ENCODE data around the gene EFNA4. TPM values are rescaled to one million over a fixed set of nuclear protein-coding genes. Genes with fewer than 3 reads are reported as not detected.

The EFNA4 gene
- total RNA-seq, 1 experiment from 2014 or later: 9.8 TPM

- peaks cover 11% of the 10 kb centered on the region; the same call in 1 of the 2 replicates for H3K79me2 ChIP-seq (ENCODE audit: insufficient read depth, low read length)
- ChIA-PET RAD21 (ENCODE audit: low non-redundant PET in 1 of 2, low total read pairs in 2 of 2, uncharacterized antibody in 2 of 2, unreplicated experiment in 2 of 2) (interaction anchor here (0.6 to 1.2 kb wide), 3 partner anchors 47 to 112 kb away, joined by 3 read pairs; partner anchors contain the start of gene SHC1 (in 1 of the 2)), CTCF (interaction anchor here (0.6 to 3.0 kb wide), 22 partner anchors 9 to 538 kb away, joined by 3 to 24 read pairs (median 4); partner anchors contain the start of genes ADAM15, PBXIP1 and ZBTB7B), POLR2A (interaction anchor here (0.6 to 1.6 kb wide), 7 partner anchors 10 to 81 kb away, joined by 3 to 8 read pairs (median 4); partner anchors contain the start of gene PMVK)
- no peaks in the 10 kb centered on the region for H3K27me3 ChIP-seq (ENCODE audit: insufficient read depth, low read length)
- intact Hi-C loops (cut with micrococcal nuclease): loop anchor here (1.0 to 2.0 kb wide), 3 partner anchors 14 to 68 kb away; partner anchors contain the start of gene ZBTB7B
- ATAC-seq (peak; percentile 86), DNase-seq (ENCODE audit: low read depth, low spot score) (peak; percentile 87)
- H3K9me3 ChIP-seq (ENCODE audit: control insufficient read depth in 1 of 2, insufficient read depth in 1 of 2, low read depth in 1 of 2, low read length in 2 of 2): no peaks in the 10 kb centered on the region
- H3K36me3 ChIP-seq (ENCODE audit: control insufficient read depth in 1 of 2, insufficient read depth in 2 of 2, low read length in 2 of 2): peaks cover 6 to 27% of the 10 kb centered on the region in 2 experiments; a peak in 3 of 4 replicates
- BruUV-seq (replicated peaks): no TSS peak
- H3K4me2 ChIP-seq (ENCODE audit: low read length): peak overlapping the region; percentile 82
- H3K4me1 ChIP-seq (ENCODE audit: control insufficient read depth in 1 of 2, insufficient read depth in 2 of 2, low read length in 2 of 2): peaks cover 30 to 62% of the 10 kb centered on the region in 2 experiments
- H3K9ac ChIP-seq (ENCODE audit: low read length): peak overlapping the region; percentile 60
- H3K9me2 ChIP-seq (ENCODE audit: insufficient read depth): no peaks in the 10 kb centered on the region
- H4K20me1 ChIP-seq (ENCODE audit: insufficient read depth): no peaks in the 10 kb centered on the region
- peak overlapping the region; percentile 27 to 47 for H3K4me3 ChIP-seq (replicated peaks in 1 of 2; ENCODE audit: low read depth in 1 of 2, low read length in 2 of 2)
- peak overlapping the region; percentile 89 for H3K27ac ChIP-seq (ENCODE audit: low read depth, low read length)
- H2AFZ ChIP-seq (ENCODE audit: low read depth, low read length, poor library complexity, severe bottlenecking): no peak overlapping the region
- TF ChIP-seq SP1 (IDR thresholded peaks at IDR 0.05; ENCODE audit: low read depth): peak; percentile 80
- no peak for TF ChIP-seq ZFX (IDR thresholded peaks at IDR 0.05)
- no peak for TF ChIP-seq ZNF274 (IDR thresholded peaks at IDR 0.05; ENCODE audit: low read depth, low read length)
- no peak for TF ChIP-seq ELF1 (IDR thresholded peaks at IDR 0.05; ENCODE audit: borderline replicate concordance, low read depth)
- no peak for TF ChIP-seq CEBPB (IDR thresholded peaks at IDR 0.05; ENCODE audit: low read depth)
- TF ChIP-seq ATF3 (IDR thresholded peaks at IDR 0.05): no peak
- peak; percentile 74 for TF ChIP-seq JUND (IDR thresholded peaks at IDR 0.05)
- peak; percentile 83 for TF ChIP-seq POLR2AphosphoS5 (IDR thresholded peaks at IDR 0.05; ENCODE audit: low read depth, low read length)
- peak; percentile 56 for TF ChIP-seq ZBTB33 (IDR thresholded peaks at IDR 0.05; ENCODE audit: extremely low read depth, insufficient replicate concordance, low read length)
- TF ChIP-seq POLR2A (IDR thresholded peaks at IDR 0.05; ENCODE audit: borderline replicate concordance, extremely low read depth, insufficient read depth, insufficient read length): no peak
- TF ChIP-seq CBX3 (IDR thresholded peaks at IDR 0.05; ENCODE audit: low read depth): no peak
- TF ChIP-seq YY1 (IDR thresholded peaks at IDR 0.05; ENCODE audit: extremely low read depth, insufficient replicate concordance, low read depth, low read length): peak; percentile 80
- peak; percentile 79 for TF ChIP-seq MAX (IDR thresholded peaks at IDR 0.05)
- TF ChIP-seq FOSL1 (IDR thresholded peaks at IDR 0.05; ENCODE audit: low read depth): no peak; the same call in 1 of the 2 replicates
- TF ChIP-seq EGR1 (IDR thresholded peaks at IDR 0.05; ENCODE audit: low read depth): peak; percentile 97
- peak; percentile 43 for TF ChIP-seq SIN3A (IDR thresholded peaks at IDR 0.05; ENCODE audit: low read depth)
- TF ChIP-seq EZH2phosphoT487 (IDR thresholded peaks at IDR 0.05; ENCODE audit: borderline replicate concordance): no peak
- no peak for TF ChIP-seq EZH2 (IDR thresholded peaks at IDR 0.05)
- TF ChIP-seq RAD21 (IDR thresholded peaks at IDR 0.05; ENCODE audit: low read depth): peak; percentile 86
- no peak for TF ChIP-seq TCF7L2 (IDR thresholded peaks at IDR 0.05; ENCODE audit: borderline replicate concordance, extremely low read depth, insufficient read depth, insufficient read length)
- TF ChIP-seq CTCF (IDR thresholded peaks at IDR 0.05 in 2 of 3, conservative IDR thresholded peaks at IDR 0.05 in 1 of 3; ENCODE audit: borderline replicate concordance in 1 of 3, insufficient read depth in 1 of 3, low read depth in 2 of 3, low read length in 2 of 3): peak; percentile 99 to 100 (median 100)
- TF ChIP-seq SRF (IDR thresholded peaks at IDR 0.05; ENCODE audit: low read depth): no peak
Measured at GRCh38 chr1:155017041-155017945, 46.2 kb upstream of the EFNA4 start.
